SK-N-MC (cell line): ENCODE measurements around the gene VAV2.

Source experiments
- EZH2 ChIP-seq: fragments of 200-600 bp; sonication (generic); IDR thresholded peaks from one replicate; pipeline ENCODE4 v1.6.1; 2017; ENCODE audit warnings: antibody characterized with exemption
- POLR2AphosphoS5 ChIP-seq: IDR thresholded peaks from 2 replicates; pipeline ENCODE4 v1.6.1; 2012; ENCODE audit warnings: mild to moderate bottlenecking, low read depth, low read length, borderline replicate concordance

GRCh38 chr9:133955821-133956411, 36.2 kb downstream of the VAV2 start:
- peak; percentile 26; the same call in 1 of the 2 replicates for TF ChIP-seq POLR2AphosphoS5
- no peak for TF ChIP-seq EZH2
